Muscle of arm (tissue), 12 donors: ENCODE data around the gene CCL26. TPM values are rescaled to one million over a fixed set of nuclear protein-coding genes. Genes with fewer than 3 reads are reported as not detected.
"Not testable (repeated sequence)": the region's sequence is repeated elsewhere in the genome, so short reads cannot be mapped to it uniquely, and the experiment has no call there.

Source experiments
- DNase-seq: peaks from one replicate; pipeline ENCODE4 v3.0.0-alpha.2; 2013
- polyA plus RNA-seq, 12 donors: library from polyadenylated mRNA; unstranded; fragments of 120-200 nt; gene quantifications; one replicate each; pipeline ENCODE4 v1.2.1, GENCODE V29; 2013; ENCODE audit not compliant: insufficient read length in 12 of 12

Gene CCL26
- polyA plus RNA-seq, 12 donors = 0.36 to 2.1 (median 0.91) TPM; not detected in 2

- peak; percentile 60 for DNase-seq
Observed at GRCh38 chr7:75739796-75740672, 32.0 kb downstream of the CCL26 start.

GRCh38 chr7:75738975-75739795 is 32.8 kb downstream of the CCL26 start:
- DNase-seq = peak; percentile 96

- DNase-seq = peak; percentile 29
Observed at GRCh38 chr7:75738604-75738974, 33.4 kb downstream of the CCL26 start, which contains the start of gene HIP1. Gene HIP1, minus strand, starts transcription at chr7:75738941. Its CDS starts 21 bp downstream, at chr7:75738920.

- DNase-seq = no peak
Observed at GRCh38 chr7:75737856-75738603, 34.0 kb downstream of the CCL26 start.

GRCh38 chr7:75735581-75736350 is 36.2 kb downstream of the CCL26 start:
- no peak for DNase-seq

- DNase-seq = no peak
Observed at GRCh38 chr7:75734586-75735458, 37.2 kb downstream of the CCL26 start.

GRCh38 chr7:75732764-75733630 is 39.0 kb downstream of the CCL26 start:
- DNase-seq = no peak

GRCh38 chr7:75732016-75732521 is 39.9 kb downstream of the CCL26 start:
- no peak for DNase-seq

- no peak for DNase-seq
Observed at GRCh38 chr7:75729851-75730274, 42.1 kb downstream of the CCL26 start.

GRCh38 chr7:75727881-75728593 is 44.0 kb downstream of the CCL26 start:
- DNase-seq = no peak

GRCh38 chr7:75727351-75727750 is 44.7 kb downstream of the CCL26 start:
- not testable (repeated sequence) for DNase-seq

GRCh38 chr7:75725306-75725705 is 46.7 kb downstream of the CCL26 start:
- DNase-seq = no peak

- no peak for DNase-seq
Observed at GRCh38 chr7:75723444-75723843, 48.6 kb downstream of the CCL26 start.

GRCh38 chr7:75722373-75722772 is 49.6 kb downstream of the CCL26 start:
- no peak for DNase-seq

GRCh38 chr7:75721922-75722321 is 50.1 kb downstream of the CCL26 start:
- not testable (repeated sequence) for DNase-seq

GRCh38 chr7:75721426-75721825 is 50.6 kb downstream of the CCL26 start:
- no peak for DNase-seq

- no peak for DNase-seq
Observed at GRCh38 chr7:75719626-75720025, 52.4 kb downstream of the CCL26 start.
